ENCODE results near the gene KRT86. TPM values are rescaled to one million over a fixed set of nuclear protein-coding genes. Genes with fewer than 3 reads are reported as not detected.
A peak's percentile ranks its signal among the peaks of the same experiment; 100 is the strongest.

Gene KRT86
- polyA plus RNA-seq, 2 of the 4 experiments (the other 2 are of a cell fraction): 23.5 to 378 TPM

DNA sequence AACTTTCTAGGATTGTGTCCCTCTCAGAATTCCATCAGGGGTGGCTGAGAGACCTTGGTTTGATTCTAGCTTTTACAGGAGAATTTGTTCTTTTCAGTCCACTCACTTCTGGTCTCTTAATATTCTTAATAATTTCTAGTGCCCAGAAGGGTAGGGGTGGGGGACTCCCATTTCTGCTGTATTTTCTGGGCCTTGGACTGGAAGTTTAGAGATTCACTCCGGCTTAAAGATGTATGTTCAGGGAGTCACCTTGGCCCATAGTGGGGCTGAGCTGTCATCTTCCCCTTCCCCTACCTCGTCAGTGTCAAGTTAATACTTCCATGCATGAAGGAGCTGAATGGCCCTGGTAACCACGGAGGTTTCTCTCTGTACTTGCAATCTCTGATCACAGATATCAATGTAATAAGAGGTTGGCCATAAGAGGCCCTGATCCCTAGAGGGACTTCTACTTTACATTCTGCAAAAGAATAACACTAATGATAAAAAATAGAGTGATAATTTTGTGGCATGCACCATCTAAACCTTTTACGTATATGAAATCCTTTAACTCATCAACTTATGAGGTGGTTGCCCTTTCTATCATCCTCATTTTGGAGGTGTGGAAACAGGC, 10.2 kb downstream of the KRT86 start (continued):
- TF ChIP-seq, protein P1, sequence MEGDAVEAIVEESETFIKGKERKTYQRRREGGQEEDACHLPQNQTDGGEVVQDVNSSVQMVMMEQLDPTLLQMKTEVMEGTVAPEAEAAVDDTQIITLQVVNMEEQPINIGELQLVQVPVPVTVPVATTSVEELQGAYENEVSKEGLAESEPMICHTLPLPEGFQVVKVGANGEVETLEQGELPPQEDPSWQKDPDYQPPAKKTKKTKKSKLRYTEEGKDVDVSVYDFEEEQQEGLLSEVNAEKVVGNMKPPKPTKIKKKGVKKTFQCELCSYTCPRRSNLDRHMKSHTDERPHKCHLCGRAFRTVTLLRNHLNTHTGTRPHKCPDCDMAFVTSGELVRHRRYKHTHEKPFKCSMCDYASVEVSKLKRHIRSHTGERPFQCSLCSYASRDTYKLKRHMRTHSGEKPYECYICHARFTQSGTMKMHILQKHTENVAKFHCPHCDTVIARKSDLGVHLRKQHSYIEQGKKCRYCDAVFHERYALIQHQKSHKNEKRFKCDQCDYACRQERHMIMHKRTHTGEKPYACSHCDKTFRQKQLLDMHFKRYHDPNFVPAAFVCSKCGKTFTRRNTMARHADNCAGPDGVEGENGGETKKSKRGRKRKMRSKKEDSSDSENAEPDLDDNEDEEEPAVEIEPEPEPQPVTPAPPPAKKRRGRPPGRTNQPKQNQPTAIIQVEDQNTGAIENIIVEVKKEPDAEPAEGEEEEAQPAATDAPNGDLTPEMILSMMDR (IDR thresholded peaks at IDR 0.05): no peak
- TF ChIP-seq RNF2 (IDR thresholded peaks at IDR 0.05; ENCODE audit: borderline replicate concordance, low read depth) (no peak), NPAS2 (CRISPR knock-in tag; IDR thresholded peaks at IDR 0.05; ENCODE audit: borderline replicate concordance) (no peak), ESRRA (IDR thresholded peaks at IDR 0.05; ENCODE audit: borderline replicate concordance, low read length) (no peak), FOXS1 (CRISPR knock-in tag; IDR thresholded peaks at IDR 0.05) (0 out of 2 replicates have a peak, but pooled peaks have one; percentile 11), HEYL (CRISPR knock-in tag; IDR thresholded peaks at IDR 0.05) (no peak), RARB (CRISPR knock-in tag; IDR thresholded peaks at IDR 0.05) (peak; percentile 70), TP53 (CRISPR knock-in tag; IDR thresholded peaks at IDR 0.05) (no peak), HOXB13 (CRISPR knock-in tag; IDR thresholded peaks at IDR 0.05; ENCODE audit: low read depth) (no peak; the same call in none of the 2 replicates), NR3C1 (IDR thresholded peaks at IDR 0.05) (no peak), HDAC2 (IDR thresholded peaks at IDR 0.05) (no peak), RAD21 (conservative IDR thresholded peaks at IDR 0.05 in 1 of 2, IDR thresholded peaks at IDR 0.05 in 1 of 2) (peak in 1 of 2 experiments; percentile 2; a peak in 1 of 5 replicates), POLR2AphosphoS2 (conservative IDR thresholded peaks at IDR 0.05; ENCODE audit: low read length) (peak; percentile 25; the same call in 1 of the 2 replicates), CHD4 (IDR thresholded peaks at IDR 0.05; ENCODE audit: borderline replicate concordance) (no peak), JUN (IDR thresholded peaks at IDR 0.05) (no peak; a peak in 2 of 5 replicates), EHMT2 (IDR thresholded peaks at IDR 0.05; ENCODE audit: low read depth) (no peak), SMC3 (IDR thresholded peaks at IDR 0.05) (no peak), FOSB (CRISPR knock-in tag; IDR thresholded peaks at IDR 0.05) (peak; percentile 73), EHF (CRISPR knock-in tag; IDR thresholded peaks at IDR 0.05) (peak; percentile 54), HOXA7 (CRISPR knock-in tag; IDR thresholded peaks at IDR 0.05) (no peak; the same call in none of the 2 replicates)
- TF ChIP-seq, protein P2, sequence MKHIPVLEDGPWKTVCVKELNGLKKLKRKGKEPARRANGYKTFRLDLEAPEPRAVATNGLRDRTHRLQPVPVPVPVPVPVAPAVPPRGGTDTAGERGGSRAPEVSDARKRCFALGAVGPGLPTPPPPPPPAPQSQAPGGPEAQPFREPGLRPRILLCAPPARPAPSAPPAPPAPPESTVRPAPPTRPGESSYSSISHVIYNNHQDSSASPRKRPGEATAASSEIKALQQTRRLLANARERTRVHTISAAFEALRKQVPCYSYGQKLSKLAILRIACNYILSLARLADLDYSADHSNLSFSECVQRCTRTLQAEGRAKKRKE (CRISPR knock-in tag; IDR thresholded peaks at IDR 0.05; ENCODE audit: low read depth): 0 out of 2 replicates have a peak, but pooled peaks have one; percentile 2
- TF ChIP-seq, protein P3, sequence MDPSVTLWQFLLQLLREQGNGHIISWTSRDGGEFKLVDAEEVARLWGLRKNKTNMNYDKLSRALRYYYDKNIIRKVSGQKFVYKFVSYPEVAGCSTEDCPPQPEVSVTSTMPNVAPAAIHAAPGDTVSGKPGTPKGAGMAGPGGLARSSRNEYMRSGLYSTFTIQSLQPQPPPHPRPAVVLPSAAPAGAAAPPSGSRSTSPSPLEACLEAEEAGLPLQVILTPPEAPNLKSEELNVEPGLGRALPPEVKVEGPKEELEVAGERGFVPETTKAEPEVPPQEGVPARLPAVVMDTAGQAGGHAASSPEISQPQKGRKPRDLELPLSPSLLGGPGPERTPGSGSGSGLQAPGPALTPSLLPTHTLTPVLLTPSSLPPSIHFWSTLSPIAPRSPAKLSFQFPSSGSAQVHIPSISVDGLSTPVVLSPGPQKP (IDR thresholded peaks at IDR 0.05; ENCODE audit: low read depth, low read length): no peak
- TF ChIP-seq, protein P4, sequence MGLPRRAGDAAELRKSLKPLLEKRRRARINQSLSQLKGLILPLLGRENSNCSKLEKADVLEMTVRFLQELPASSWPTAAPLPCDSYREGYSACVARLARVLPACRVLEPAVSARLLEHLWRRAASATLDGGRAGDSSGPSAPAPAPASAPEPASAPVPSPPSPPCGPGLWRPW (IDR thresholded peaks at IDR 0.05): 0 out of 2 replicates have a peak, but pooled peaks have one; percentile 30

DNA sequence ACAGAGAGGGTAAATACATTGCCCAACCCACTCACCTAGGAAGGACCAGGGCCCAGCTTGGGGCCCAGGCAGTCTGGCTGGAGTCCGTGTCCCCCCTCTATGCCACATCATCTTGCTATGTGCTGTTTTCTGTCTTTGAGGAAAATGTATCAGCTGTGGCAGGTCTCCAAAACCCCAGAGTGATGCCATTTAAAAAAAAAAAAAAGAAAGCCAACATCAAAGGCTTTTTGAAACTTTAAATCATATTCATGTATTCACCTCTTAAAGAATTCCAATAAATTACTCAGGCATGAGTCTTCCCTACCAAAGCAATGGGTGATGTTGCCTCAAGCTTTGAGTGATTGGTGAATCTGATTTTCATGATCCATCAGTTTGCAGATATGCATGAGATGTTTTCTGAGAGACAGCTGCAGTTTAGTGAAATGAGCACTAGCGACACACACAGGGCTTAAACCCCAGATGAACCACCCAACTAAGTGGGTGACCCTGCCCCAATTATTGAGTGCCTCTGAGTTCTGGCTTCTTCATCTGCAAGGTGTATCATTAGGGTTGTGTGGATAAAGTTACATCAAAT, 10.8 kb downstream of the KRT86 start:
- CTCF ChIA-PET: interaction anchor here (0.9 to 15.3 kb wide), 13 partner anchors 12 to 696 kb away, joined by 3 to 387 read pairs (median 6); partner anchors contain the start of gene KRT83
- Histone ChIP-seq H3K4me1 (peaks cover 57% of the 10 kb centered on the region), H3K4me3 (peak overlapping the region; percentile 59), H3K27ac (peak overlapping the region; percentile 96 to 100), H3K9me3 (no peaks in the 10 kb centered on the region), H3K4me2 (peak overlapping the region; percentile 94)
- 0% methylated on average over 2 of the region's 2 CpGs for WGBS (ENCODE audit: missing lambda C conversion rate)
- ATAC-seq (no peak), DNase-seq (ENCODE audit: low read depth in 1 of 2, low spot score in 1 of 2) (peak; percentile 58 to 84), FAIRE-seq (peak; percentile 96)
- POLR2A ChIA-PET: interaction anchor here (0.5 to 11.7 kb wide), 11 partner anchors 10 to 1252 kb away, joined by 3 to 383 read pairs (median 7); partner anchors contain the start of gene KRT80
- TF ChIP-seq TFCP2L1 (CRISPR knock-in tag; IDR thresholded peaks at IDR 0.05) (no peak), ZFP36 (IDR thresholded peaks at IDR 0.05; ENCODE audit: borderline replicate concordance, partially characterized antibody) (no peak), FOXS1 (CRISPR knock-in tag; IDR thresholded peaks at IDR 0.05) (no peak), RARB (CRISPR knock-in tag; IDR thresholded peaks at IDR 0.05) (no peak), MAZ (IDR thresholded peaks at IDR 0.05; ENCODE audit: borderline replicate concordance, low read depth, low read length) (no peak)
- TF ChIP-seq, protein P5, sequence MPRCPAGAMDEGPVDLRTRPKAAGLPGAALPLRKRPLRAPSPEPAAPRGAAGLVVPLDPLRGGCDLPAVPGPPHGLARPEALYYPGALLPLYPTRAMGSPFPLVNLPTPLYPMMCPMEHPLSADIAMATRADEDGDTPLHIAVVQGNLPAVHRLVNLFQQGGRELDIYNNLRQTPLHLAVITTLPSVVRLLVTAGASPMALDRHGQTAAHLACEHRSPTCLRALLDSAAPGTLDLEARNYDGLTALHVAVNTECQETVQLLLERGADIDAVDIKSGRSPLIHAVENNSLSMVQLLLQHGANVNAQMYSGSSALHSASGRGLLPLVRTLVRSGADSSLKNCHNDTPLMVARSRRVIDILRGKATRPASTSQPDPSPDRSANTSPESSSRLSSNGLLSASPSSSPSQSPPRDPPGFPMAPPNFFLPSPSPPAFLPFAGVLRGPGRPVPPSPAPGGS (IDR thresholded peaks at IDR 0.05): peak; percentile 82; the same call in 2 of the 3 replicates
- TF ChIP-seq, protein P6, sequence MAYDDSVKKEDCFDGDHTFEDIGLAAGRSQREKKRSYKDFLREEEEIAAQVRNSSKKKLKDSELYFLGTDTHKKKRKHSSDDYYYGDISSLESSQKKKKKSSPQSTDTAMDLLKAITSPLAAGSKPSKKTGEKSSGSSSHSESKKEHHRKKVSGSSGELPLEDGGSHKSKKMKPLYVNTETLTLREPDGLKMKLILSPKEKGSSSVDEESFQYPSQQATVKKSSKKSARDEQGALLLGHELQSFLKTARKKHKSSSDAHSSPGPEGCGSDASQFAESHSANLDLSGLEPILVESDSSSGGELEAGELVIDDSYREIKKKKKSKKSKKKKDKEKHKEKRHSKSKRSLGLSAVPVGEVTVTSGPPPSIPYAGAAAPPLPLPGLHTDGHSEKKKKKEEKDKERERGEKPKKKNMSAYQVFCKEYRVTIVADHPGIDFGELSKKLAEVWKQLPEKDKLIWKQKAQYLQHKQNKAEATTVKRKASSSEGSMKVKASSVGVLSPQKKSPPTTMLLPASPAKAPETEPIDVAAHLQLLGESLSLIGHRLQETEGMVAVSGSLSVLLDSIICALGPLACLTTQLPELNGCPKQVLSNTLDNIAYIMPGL (CRISPR knock-in tag; IDR thresholded peaks at IDR 0.05; ENCODE audit: borderline replicate concordance): no peak
- TF ChIP-seq, protein P7, sequence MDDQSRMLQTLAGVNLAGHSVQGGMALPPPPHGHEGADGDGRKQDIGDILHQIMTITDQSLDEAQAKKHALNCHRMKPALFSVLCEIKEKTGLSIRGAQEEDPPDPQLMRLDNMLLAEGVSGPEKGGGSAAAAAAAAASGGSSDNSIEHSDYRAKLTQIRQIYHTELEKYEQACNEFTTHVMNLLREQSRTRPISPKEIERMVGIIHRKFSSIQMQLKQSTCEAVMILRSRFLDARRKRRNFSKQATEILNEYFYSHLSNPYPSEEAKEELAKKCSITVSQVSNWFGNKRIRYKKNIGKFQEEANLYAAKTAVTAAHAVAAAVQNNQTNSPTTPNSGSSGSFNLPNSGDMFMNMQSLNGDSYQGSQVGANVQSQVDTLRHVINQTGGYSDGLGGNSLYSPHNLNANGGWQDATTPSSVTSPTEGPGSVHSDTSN (IDR thresholded peaks at IDR 0.05): peak; percentile 33
